ENCODE data around the gene CTXN1. TPM values are rescaled to one million over a fixed set of nuclear protein-coding genes. Genes with fewer than 3 reads are reported as not detected.

The CTXN1 gene
- total RNA-seq, 1 experiment from 2014 or later, result 5.2 TPM

DNA sequence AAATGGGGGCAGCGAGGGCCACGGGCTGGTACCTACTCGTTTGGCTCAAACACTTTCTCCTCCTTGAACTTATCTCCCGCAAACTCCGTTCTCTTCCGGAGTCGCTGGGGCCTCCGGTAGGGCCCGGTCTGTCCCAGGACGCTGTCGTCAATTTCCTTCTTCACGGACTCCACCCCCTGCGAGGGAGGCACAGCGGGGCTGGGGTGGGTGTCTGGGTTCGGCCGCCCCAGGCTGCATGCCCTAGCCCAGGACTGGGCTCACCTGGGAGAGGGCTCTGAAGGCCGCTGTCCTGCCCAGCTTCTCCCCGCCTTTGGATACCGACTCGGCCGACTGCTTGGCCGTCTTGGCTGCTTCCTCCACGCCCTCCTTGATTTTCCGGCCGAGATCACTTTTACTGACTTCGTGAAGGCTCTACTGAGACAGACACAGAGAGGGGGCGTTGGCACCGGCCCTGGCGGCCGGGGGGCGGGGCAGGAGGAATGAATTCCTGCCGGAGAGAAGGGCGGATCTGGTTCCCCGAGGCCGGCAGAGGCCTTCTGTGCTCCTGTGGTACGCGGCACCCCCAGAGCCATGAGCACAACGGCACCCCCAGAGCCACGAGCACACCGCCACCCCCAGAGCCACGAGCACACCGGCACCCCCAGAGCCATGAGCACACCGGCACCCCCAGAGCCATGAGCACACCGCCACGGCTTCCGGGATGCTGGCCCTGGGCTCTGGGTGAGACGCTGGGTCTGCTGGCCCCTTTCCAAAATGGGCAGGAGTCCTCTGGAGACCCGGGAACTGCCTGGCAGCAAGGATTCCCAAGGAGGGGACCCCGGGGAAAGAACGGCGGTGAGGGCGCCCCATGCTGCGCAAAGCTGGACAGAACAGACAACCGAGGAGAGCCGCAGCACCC, 8.1 kb upstream of the CTXN1 start:
- peaks cover 85% of the 10 kb centered on the region for H3K36me3 Mint-ChIP-seq (ENCODE audit: insufficient read depth, unreplicated experiment)
- no peak for DNase-seq (ENCODE audit: unreplicated experiment)
- H3K27ac Mint-ChIP-seq (ENCODE audit: low read depth, unreplicated experiment), result peak overlapping the region; percentile 57
- TF ChIP-seq CTCF (IDR thresholded peaks at IDR 0.05; ENCODE audit: unreplicated experiment), result no peak
- no peaks in the 10 kb centered on the region for H3K27me3 Mint-ChIP-seq (ENCODE audit: insufficient read depth, unreplicated experiment)
- intact Hi-C loops (cut with micrococcal nuclease), result no loop called here
- BruUV-seq (replicated peaks), result no TSS peak
- no peaks in the 10 kb centered on the region for H3K9me3 Mint-ChIP-seq (ENCODE audit: unreplicated experiment)
- ChIA-PET CTCF (interaction anchor here (1.8 kb wide), 1 partner anchor 10 kb away, joined by 7 read pairs; the partner anchor contains the start of gene TIMM44), POLR2A (no interaction called here)
- H3K4me3 Mint-ChIP-seq (ENCODE audit: unreplicated experiment), result no peak overlapping the region
- peaks cover 4% of the 10 kb centered on the region for H3K4me1 Mint-ChIP-seq (ENCODE audit: insufficient read depth, unreplicated experiment)

GRCh38 chr19:7933411-7933810, 7.5 kb upstream of the CTXN1 start:
- no peaks in the 10 kb centered on the region for H3K27me3 Mint-ChIP-seq (ENCODE audit: insufficient read depth, unreplicated experiment)
- no TSS peak for BruUV-seq (replicated peaks)
- H3K4me3 Mint-ChIP-seq (ENCODE audit: unreplicated experiment), result no peak overlapping the region
- peaks cover 85% of the 10 kb centered on the region for H3K36me3 Mint-ChIP-seq (ENCODE audit: insufficient read depth, unreplicated experiment)
- ChIA-PET POLR2A (no interaction called here), CTCF (interaction anchor here (0.5 kb wide), 1 partner anchor 11 kb away, joined by 3 read pairs; no protein-coding TSS in a partner anchor)
- intact Hi-C loops (cut with micrococcal nuclease), result no loop called here
- peaks cover 10% of the 10 kb centered on the region for H3K4me1 Mint-ChIP-seq (ENCODE audit: insufficient read depth, unreplicated experiment)
- TF ChIP-seq CTCF (IDR thresholded peaks at IDR 0.05; ENCODE audit: unreplicated experiment), result no peak
- no peaks in the 10 kb centered on the region for H3K9me3 Mint-ChIP-seq (ENCODE audit: unreplicated experiment)
- H3K27ac Mint-ChIP-seq (ENCODE audit: low read depth, unreplicated experiment), result no peak overlapping the region
- no peak for DNase-seq (ENCODE audit: unreplicated experiment)

DNA sequence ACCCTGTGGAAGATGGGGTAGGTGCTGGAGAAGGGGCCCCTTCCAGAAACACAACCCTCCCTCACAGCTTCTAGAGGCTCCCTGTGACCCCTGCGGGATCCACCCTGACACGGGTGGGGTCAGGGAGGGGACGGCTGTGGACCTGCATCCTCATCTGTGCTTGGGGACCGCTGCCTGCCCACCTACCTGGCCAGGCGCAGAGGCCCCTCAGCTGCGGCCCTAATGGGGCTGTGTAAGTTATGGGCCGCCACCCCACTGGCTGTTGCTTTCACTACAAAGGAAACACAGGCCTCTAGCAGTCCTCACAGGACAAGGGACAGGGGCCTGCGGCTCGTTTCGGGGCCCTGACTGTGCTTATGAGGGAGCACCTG, 7.0 kb upstream of the CTXN1 start:
- Mint-ChIP-seq H3K9me3 (ENCODE audit: unreplicated experiment) (no peaks in the 10 kb centered on the region), H3K27me3 (ENCODE audit: insufficient read depth, unreplicated experiment) (no peaks in the 10 kb centered on the region), H3K27ac (ENCODE audit: low read depth, unreplicated experiment) (no peak overlapping the region), H3K4me3 (ENCODE audit: unreplicated experiment) (no peak overlapping the region), H3K4me1 (ENCODE audit: insufficient read depth, unreplicated experiment) (peaks cover 13% of the 10 kb centered on the region), H3K36me3 (ENCODE audit: insufficient read depth, unreplicated experiment) (peaks cover 85% of the 10 kb centered on the region)
- ChIA-PET POLR2A (no interaction called here), CTCF (interaction anchor here (0.5 kb wide), 1 partner anchor 11 kb away, joined by 3 read pairs; no protein-coding TSS in a partner anchor)
- TF ChIP-seq CTCF (IDR thresholded peaks at IDR 0.05; ENCODE audit: unreplicated experiment), result no peak
- intact Hi-C loops (cut with micrococcal nuclease), result no loop called here
- BruUV-seq (replicated peaks), result no TSS peak
- DNase-seq (ENCODE audit: unreplicated experiment), result no peak

- POLR2A ChIA-PET, result no interaction called here
- Mint-ChIP-seq H3K4me1 (ENCODE audit: insufficient read depth, unreplicated experiment) (peaks cover 13% of the 10 kb centered on the region), H3K27me3 (ENCODE audit: insufficient read depth, unreplicated experiment) (no peaks in the 10 kb centered on the region), H3K4me3 (ENCODE audit: unreplicated experiment) (no peak overlapping the region), H3K27ac (ENCODE audit: low read depth, unreplicated experiment) (no peak overlapping the region), H3K36me3 (ENCODE audit: insufficient read depth, unreplicated experiment) (peaks cover 81% of the 10 kb centered on the region), H3K9me3 (ENCODE audit: unreplicated experiment) (no peaks in the 10 kb centered on the region)
- BruUV-seq (replicated peaks), result no TSS peak
- no peak for TF ChIP-seq CTCF (IDR thresholded peaks at IDR 0.05; ENCODE audit: unreplicated experiment)
- DNase-seq (ENCODE audit: unreplicated experiment), result no peak
- CTCF ChIA-PET, result interaction anchor here (0.7 kb wide), 1 partner anchor 415 kb away, joined by 5 read pairs; no protein-coding TSS in a partner anchor
- intact Hi-C loops (cut with micrococcal nuclease), result no loop called here
Observed at GRCh38 chr19:7932276-7932929, 6.5 kb upstream of the CTXN1 start.

All from MCF 10A (cell line).